ENCODE data around the gene PHTF2. TPM values are rescaled to one million over a fixed set of nuclear protein-coding genes. Genes with fewer than 3 reads are reported as not detected.

PHTF2 gene
- total and polyA plus RNA-seq, 4 donors = 5.1 to 37.1 (median 8.7) TPM

- Histone ChIP-seq H3K36me3 (ENCODE audit: control insufficient read depth in 4 of 4, insufficient read depth in 4 of 4, low read length in 4 of 4) (no peaks in the 10 kb centered on the region), H3K27me3 (ENCODE audit: control insufficient read depth in 3 of 3, insufficient read depth in 3 of 3, low read length in 2 of 3) (no peaks in the 10 kb centered on the region), H3K9ac (ENCODE audit: insufficient read depth in 1 of 2, low read length in 2 of 2) (no peak overlapping the region), H3K9me3 (ENCODE audit: control insufficient read depth in 4 of 4, insufficient read depth in 3 of 4, low read length in 3 of 4) (no peaks in the 10 kb centered on the region), H3K4me3 (no peak overlapping the region), H3K4me1 (ENCODE audit: control insufficient read depth in 5 of 5, insufficient read depth in 5 of 5, low read length in 5 of 5) (no peaks in the 10 kb centered on the region), H3K27ac (ENCODE audit: low read depth in 1 of 2, low read length in 1 of 2) (no peak overlapping the region)
- no peak for ATAC-seq (ENCODE audit: insufficient read depth, low FRiP score)
- TF ChIP-seq, protein P1, sequence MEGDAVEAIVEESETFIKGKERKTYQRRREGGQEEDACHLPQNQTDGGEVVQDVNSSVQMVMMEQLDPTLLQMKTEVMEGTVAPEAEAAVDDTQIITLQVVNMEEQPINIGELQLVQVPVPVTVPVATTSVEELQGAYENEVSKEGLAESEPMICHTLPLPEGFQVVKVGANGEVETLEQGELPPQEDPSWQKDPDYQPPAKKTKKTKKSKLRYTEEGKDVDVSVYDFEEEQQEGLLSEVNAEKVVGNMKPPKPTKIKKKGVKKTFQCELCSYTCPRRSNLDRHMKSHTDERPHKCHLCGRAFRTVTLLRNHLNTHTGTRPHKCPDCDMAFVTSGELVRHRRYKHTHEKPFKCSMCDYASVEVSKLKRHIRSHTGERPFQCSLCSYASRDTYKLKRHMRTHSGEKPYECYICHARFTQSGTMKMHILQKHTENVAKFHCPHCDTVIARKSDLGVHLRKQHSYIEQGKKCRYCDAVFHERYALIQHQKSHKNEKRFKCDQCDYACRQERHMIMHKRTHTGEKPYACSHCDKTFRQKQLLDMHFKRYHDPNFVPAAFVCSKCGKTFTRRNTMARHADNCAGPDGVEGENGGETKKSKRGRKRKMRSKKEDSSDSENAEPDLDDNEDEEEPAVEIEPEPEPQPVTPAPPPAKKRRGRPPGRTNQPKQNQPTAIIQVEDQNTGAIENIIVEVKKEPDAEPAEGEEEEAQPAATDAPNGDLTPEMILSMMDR (IDR thresholded peaks at IDR 0.05; ENCODE audit: control extremely low read depth, extremely low read depth) = no peak
- DNase-seq = no peak
- 79 to 85% methylated on average over 5 of the region's 5 CpGs for WGBS, 2 donors
Measured at GRCh38 chr7:77950548-77950947, 152.0 kb downstream of the PHTF2 start.

- no peak for ATAC-seq (ENCODE audit: insufficient read depth, low FRiP score)
- Histone ChIP-seq H3K27ac (ENCODE audit: low read depth in 1 of 2, low read length in 1 of 2) (no peak overlapping the region), H3K9me3 (ENCODE audit: control insufficient read depth in 4 of 4, insufficient read depth in 3 of 4, low read length in 3 of 4) (no peaks in the 10 kb centered on the region), H3K4me3 (no peak overlapping the region), H3K27me3 (ENCODE audit: control insufficient read depth in 3 of 3, insufficient read depth in 3 of 3, low read length in 2 of 3) (no peaks in the 10 kb centered on the region), H3K9ac (ENCODE audit: insufficient read depth in 1 of 2, low read length in 2 of 2) (no peak overlapping the region), H3K36me3 (ENCODE audit: control insufficient read depth in 4 of 4, insufficient read depth in 4 of 4, low read length in 4 of 4) (no peaks in the 10 kb centered on the region), H3K4me1 (ENCODE audit: control insufficient read depth in 5 of 5, insufficient read depth in 5 of 5, low read length in 5 of 5) (no peaks in the 10 kb centered on the region)
- DNase-seq = peak in 2 of 3 donors; percentile 32 to 44
- TF ChIP-seq, protein P1 (IDR thresholded peaks at IDR 0.05; ENCODE audit: control extremely low read depth, extremely low read depth) = no peak
- 73 to 84% methylated on average over 3 of the region's 3 CpGs for WGBS, 2 donors
Measured at GRCh38 chr7:77954773-77955555, 156.4 kb downstream of the PHTF2 start.

DNA sequence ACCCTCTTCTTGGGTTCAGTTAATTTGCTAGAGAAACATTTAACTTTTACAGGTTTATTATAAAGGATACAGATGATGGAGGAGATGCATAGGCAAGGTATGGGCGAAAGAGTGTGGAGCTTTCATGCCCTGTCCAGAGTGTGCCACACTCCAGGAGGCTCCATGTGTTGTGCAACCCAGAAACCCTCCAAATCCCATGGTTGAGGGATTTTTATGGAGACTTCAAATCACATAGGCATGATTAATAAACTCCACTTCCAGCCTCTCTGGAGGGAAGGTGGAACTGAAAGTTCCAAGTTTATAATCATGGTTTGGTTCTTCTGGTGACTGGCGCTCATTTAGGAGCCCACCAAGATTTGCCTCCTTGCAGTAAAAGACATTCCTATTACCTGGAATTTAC lies 159.9 kb downstream of the PHTF2 start:
- H3K27ac ChIP-seq (ENCODE audit: low read depth in 1 of 2, low read length in 1 of 2) = no peak overlapping the region
- no peak overlapping the region for H3K4me3 ChIP-seq
- 97% methylated on average over 2 of the region's 2 CpGs for WGBS, 2 donors
- H3K9me3 ChIP-seq (ENCODE audit: control insufficient read depth in 4 of 4, insufficient read depth in 3 of 4, low read length in 3 of 4) = no peaks in the 10 kb centered on the region
- H3K36me3 ChIP-seq (ENCODE audit: control insufficient read depth in 4 of 4, insufficient read depth in 4 of 4, low read length in 4 of 4) = no peaks in the 10 kb centered on the region
- TF ChIP-seq, protein P1 (IDR thresholded peaks at IDR 0.05; ENCODE audit: control extremely low read depth, extremely low read depth) = no peak
- ATAC-seq (ENCODE audit: insufficient read depth, low FRiP score) = no peak
- DNase-seq = no peak
- no peaks in the 10 kb centered on the region for H3K27me3 ChIP-seq (ENCODE audit: control insufficient read depth in 3 of 3, insufficient read depth in 3 of 3, low read length in 2 of 3)
- no peaks in the 10 kb centered on the region for H3K4me1 ChIP-seq (ENCODE audit: control insufficient read depth in 5 of 5, insufficient read depth in 5 of 5, low read length in 5 of 5)
- no peak overlapping the region for H3K9ac ChIP-seq (ENCODE audit: insufficient read depth in 1 of 2, low read length in 2 of 2)

Measured in lung (tissue), 12 donors.